NCI-H82 (cell line): ENCODE results near the gene PPP4R3B.
"Not testable (repeated sequence)": the region's sequence is repeated elsewhere in the genome, so short reads cannot be mapped to it uniquely, and the experiment has no call there.

Experiments used
- DNase-seq: peaks from one replicate; lab custom pipeline; 2025; lab: John Stamatoyannopoulos, UW

PPP4R3B gene

DNA sequence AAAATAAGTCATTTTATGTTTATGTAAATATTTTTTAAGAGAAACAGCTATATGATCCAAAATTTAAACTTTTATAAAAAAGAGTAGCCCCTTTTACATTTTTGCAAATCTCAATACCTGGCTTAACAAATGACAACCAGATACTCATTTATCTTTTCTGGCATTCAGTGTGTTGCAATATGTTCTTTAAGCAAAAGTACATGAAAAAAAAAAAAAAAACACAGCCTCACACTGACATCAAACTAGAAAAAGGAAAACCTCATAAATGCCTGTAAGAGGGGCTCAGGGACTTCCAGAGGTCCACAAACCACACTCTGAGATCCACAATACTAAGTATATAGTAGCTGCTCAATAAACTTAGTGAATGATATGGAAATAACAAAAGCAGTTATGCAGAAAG lies 21.9 kb downstream of the PPP4R3B start:
- DNase-seq = no peak

- no peak for DNase-seq
These were observed 25.3 kb downstream of the PPP4R3B start for GRCh38 chr2:55592130-55592529.

DNA sequence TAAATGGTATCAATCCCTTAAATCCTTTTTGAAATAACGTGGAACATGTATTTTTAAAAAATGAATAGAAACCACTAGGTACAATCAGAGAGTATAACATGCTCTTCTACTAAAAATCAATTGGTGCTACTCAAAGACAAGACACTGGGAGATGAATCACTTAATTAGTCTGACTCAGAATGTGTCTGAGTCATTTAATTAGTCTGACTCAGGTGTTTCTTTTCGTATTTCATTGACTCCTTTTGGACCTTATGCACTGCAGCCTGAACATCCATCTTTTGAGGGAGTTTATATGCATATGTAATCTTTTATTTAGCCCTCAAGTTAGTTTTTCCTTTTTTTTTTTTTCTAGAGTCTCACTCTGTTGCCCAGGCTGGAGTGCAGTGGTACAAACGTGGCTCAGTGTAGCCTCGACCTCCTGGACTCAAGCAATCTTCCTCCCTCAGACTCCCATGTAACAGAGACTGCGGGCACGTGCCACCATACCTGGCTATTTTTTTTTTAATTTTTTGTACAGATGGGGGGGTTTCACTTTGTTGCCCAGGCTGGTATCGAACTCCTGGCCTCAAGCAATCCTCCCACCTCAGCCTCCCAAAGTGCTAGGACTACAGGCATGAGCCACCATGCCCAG lies 26.5 kb downstream of the PPP4R3B start:
- no peak for DNase-seq

- DNase-seq = no peak
These were observed 31.9 kb downstream of the PPP4R3B start for GRCh38 chr2:55585451-55586080.

- peak; percentile 6 for DNase-seq
These were observed 35.4 kb downstream of the PPP4R3B start for GRCh38 chr2:55581874-55582547.

DNA sequence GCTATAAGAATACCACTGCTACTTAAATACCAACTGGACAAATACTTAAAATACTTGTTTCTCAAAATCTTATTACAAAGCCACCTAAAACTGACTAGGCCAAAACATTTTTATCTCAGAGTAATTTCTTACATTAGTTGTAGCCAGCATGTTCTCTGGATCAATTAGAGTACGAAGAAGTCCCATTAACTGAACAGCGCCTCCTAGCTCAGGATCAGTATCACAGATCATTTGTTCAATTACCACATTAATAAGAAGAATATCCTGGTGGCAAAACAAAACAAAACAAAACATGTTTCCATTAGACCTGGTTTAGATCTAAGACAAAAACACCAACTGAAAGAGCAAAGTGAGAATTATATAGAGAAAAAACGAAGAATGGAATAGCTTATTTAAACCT lies 36.0 kb downstream of the PPP4R3B start:
- DNase-seq = peak; percentile 63

DNA sequence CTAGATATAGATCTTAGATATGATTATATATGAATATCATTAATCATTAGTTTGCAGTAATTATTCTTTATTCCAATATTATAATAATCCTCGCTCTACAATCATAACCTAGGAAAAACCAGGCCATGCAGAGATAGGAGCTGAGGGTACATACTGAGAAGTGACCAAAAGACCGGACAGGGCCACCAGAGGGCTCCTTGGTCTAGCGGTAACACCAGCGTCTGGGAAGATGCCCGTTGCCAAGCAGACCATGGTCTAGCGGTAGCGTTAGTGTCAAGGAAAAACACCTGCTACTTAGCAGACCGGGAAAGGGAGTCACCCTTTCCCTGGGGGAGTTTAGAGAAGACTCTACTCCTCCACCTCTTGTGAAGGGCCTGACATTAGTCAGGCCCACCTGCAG lies 48.4 kb downstream of the PPP4R3B start:
- DNase-seq = not testable (repeated sequence)

- no peak for DNase-seq
These were observed 50.1 kb downstream of the PPP4R3B start for GRCh38 chr2:55567298-55567697.

- no peak for DNase-seq
These were observed 51.8 kb downstream of the PPP4R3B start for GRCh38 chr2:55565613-55566012.

GRCh38 chr2:55560855-55561254 lies 56.6 kb downstream of the PPP4R3B start:
- no peak for DNase-seq

- no peak for DNase-seq
These were observed 60.6 kb downstream of the PPP4R3B start for GRCh38 chr2:55556809-55557208.

DNA sequence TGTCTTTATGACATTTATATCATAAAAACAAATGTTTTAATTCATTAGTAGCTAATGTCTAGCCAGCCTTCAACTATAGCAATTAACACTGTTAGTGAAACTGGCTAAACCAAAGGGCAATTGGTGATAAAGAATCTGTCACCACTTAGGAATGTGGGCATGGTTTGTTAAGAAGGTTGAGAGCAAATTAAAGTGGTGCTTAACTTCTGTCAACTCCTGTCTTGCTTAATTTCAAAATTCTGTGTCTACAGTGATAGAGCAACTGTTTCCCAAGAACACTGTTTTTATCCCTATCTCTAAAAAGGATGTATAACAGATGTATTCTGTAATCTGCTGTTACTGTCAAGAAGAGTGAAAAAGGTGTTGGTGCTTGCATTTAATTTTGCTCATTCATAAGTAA lies 61.4 kb downstream of the PPP4R3B start:
- no peak for DNase-seq

- DNase-seq = no peak
These were observed 64.1 kb downstream of the PPP4R3B start for GRCh38 chr2:55553321-55553720.

- no peak for DNase-seq
These were observed 66.9 kb downstream of the PPP4R3B start for GRCh38 chr2:55550368-55551102.

- not testable (repeated sequence) for DNase-seq
These were observed 69.7 kb downstream of the PPP4R3B start for GRCh38 chr2:55547679-55548078.

DNA sequence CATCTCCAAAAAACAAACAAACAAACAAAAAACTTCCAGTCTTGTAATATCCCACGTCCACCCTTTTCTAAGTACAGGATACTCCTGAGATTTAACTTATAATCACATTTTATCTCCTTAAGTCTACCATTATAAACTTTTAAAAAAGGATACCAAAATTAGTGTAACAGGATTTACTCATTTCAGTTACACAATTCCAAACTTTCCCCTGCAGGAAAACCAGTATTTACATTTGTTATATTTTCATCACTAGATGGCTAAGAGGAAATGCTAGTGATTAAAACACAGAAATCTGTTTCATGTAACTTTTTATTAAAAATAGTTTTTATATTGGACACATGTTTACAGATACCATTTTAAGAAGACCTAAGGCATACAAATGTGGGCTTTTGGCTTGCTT lies 70.4 kb downstream of the PPP4R3B start:
- DNase-seq = no peak

DNA sequence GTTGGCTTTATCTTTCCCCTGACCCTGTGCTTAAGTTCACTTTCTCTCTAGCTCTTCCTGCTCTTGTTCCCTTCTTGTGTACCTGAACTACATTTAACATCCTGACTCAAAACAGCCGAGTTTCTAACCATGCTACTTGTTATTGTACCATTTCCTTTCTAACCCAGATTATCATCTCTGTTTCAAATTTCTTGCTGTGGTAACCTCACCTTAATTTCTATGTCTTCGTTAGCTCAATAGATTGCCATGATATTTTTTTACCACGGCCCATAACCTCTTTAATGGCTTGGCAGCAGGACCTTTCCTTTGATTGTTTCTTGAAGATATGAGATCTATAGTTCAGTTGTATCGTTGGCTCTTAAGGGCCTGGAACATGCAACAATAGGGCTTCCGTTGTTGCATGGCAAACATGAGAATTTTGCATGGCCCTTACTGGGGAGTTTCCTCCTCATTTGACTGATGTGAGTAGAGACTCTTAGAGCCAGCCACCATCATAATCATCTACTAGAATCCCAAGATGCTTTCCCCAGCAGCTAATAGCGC lies 86.8 kb downstream of the PPP4R3B start:
- DNase-seq = peak; percentile 6

GRCh38 chr2:55526174-55526573 lies 91.2 kb downstream of the PPP4R3B start:
- DNase-seq = no peak

DNA sequence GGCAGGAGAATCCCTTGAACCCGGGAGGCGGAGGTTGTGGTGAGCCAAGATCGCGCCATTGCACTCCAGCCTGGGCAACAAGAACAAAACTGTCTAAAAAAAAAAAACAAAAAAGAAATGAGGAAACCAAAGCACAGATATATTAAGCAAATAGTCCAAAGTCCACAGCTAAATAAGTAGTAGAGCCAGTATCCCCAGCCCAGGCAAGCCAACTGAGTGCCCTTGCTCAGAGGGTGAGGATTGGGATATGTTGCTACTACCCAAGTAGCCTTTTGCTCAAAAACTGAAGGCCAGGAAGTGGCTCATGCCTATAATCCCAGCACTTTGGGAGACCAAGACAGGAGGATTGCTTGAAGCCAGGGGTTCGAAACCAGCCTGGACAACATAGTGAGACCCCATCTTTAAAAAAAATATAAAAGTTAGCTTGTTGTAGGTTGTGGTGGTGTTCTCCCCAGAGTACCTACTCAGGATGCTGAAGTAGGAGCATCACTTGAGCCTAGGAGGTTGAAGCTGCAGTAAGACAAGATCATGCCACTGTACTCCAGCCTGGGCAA lies 92.5 kb downstream of the PPP4R3B start:
- no peak for DNase-seq

- peak; percentile 64 for DNase-seq
These were observed 97.2 kb downstream of the PPP4R3B start for GRCh38 chr2:55519938-55520885.

DNA sequence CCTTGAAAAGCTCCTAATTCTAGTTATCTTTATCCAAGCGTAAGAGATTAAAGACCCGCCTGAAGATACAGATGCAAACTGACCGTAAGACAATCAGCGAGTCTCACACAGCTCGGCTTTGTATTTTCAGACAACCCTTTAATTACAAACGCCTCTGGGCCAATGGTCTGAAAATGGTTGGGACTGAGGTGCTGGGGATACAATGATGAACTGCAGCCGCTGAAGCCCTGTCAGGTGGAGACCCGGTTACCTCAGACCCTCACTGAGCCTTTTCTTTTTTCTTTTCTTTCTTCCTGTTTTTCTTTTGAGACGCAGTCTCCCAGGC lies 98.6 kb downstream of the PPP4R3B start:
- DNase-seq = peak; percentile 79
